ENCODE data around the gene FAM200C.

The FAM200C gene

GRCh38 chr5:160366230-160366629 lies 33.6 kb downstream of the FAM200C start:
- no peak for DNase-seq

- DNase-seq = no peak
Observed at GRCh38 chr5:160363660-160364395, 36.0 kb downstream of the FAM200C start.

GRCh38 chr5:160363211-160363610 lies 36.6 kb downstream of the FAM200C start:
- DNase-seq = no peak

GRCh38 chr5:160361624-160362228 lies 38.1 kb downstream of the FAM200C start:
- DNase-seq = no peak

- no peak for DNase-seq
Observed at GRCh38 chr5:160360310-160360709, 39.5 kb downstream of the FAM200C start.

- DNase-seq = no peak
Observed at GRCh38 chr5:160359816-160360215, 40.0 kb downstream of the FAM200C start.

- no peak for DNase-seq
Observed at GRCh38 chr5:160359242-160359641, 40.6 kb downstream of the FAM200C start.

GRCh38 chr5:160357861-160358411 lies 41.9 kb downstream of the FAM200C start:
- no peak for DNase-seq

- no peak for DNase-seq
Observed at GRCh38 chr5:160357394-160357793, 42.5 kb downstream of the FAM200C start.

GRCh38 chr5:160356550-160357347 lies 43.1 kb downstream of the FAM200C start:
- no peak for DNase-seq

GRCh38 chr5:160354666-160355065 lies 45.2 kb downstream of the FAM200C start:
- no peak for DNase-seq

GRCh38 chr5:160353379-160353778 lies 46.5 kb downstream of the FAM200C start:
- DNase-seq = no peak

GRCh38 chr5:160352308-160352707 lies 47.5 kb downstream of the FAM200C start:
- no peak for DNase-seq

- DNase-seq = no peak
Observed at GRCh38 chr5:160349935-160350303, 49.9 kb downstream of the FAM200C start.

- no peak for DNase-seq
Observed at GRCh38 chr5:160349249-160349934, 50.5 kb downstream of the FAM200C start.

GRCh38 chr5:160348080-160348479 lies 51.8 kb downstream of the FAM200C start:
- DNase-seq = no peak

- no peak for DNase-seq
Observed at GRCh38 chr5:160347448-160347847, 52.4 kb downstream of the FAM200C start.

Data from GOT3 (cell line).